ENCODE results near the gene CEP170.

Gene CEP170

DNA sequence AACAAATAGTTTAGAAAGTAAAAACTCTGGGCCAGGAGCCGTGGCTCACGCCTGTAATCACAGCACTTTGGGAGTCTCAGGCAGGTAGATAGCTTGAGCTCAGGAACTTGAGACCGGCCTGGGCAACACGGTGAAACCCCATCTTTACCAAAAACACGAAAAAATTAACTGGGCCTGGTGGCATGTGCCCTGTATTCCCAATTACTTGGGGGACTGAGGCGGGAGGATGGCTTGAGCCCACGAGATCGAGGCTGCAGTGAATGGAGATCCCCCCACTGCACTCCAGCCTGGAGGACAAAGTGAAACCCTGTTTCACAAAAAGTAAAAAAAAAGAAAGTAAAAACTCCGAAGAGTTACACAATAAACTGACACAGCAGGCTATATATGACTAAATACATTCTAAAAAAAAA is 10.6 kb downstream of the CEP170 start:
- no peak overlapping the region for H3K27ac Mint-ChIP-seq
- no peak for DNase-seq

GRCh38 chr1:243236604-243237252 is 18.4 kb downstream of the CEP170 start:
- H3K27me3 Mint-ChIP-seq (ENCODE audit: low read depth, poor library complexity): peaks cover 4% of the 10 kb centered on the region
- no peak overlapping the region for H3K4me3 Mint-ChIP-seq
- DNase-seq: no peak
- H3K9me3 Mint-ChIP-seq: peaks cover 88% of the 10 kb centered on the region
- H3K36me3 Mint-ChIP-seq (ENCODE audit: low read depth): peaks cover 94% of the 10 kb centered on the region
- no peaks in the 10 kb centered on the region for H3K4me1 Mint-ChIP-seq
- TF ChIP-seq, protein P1, sequence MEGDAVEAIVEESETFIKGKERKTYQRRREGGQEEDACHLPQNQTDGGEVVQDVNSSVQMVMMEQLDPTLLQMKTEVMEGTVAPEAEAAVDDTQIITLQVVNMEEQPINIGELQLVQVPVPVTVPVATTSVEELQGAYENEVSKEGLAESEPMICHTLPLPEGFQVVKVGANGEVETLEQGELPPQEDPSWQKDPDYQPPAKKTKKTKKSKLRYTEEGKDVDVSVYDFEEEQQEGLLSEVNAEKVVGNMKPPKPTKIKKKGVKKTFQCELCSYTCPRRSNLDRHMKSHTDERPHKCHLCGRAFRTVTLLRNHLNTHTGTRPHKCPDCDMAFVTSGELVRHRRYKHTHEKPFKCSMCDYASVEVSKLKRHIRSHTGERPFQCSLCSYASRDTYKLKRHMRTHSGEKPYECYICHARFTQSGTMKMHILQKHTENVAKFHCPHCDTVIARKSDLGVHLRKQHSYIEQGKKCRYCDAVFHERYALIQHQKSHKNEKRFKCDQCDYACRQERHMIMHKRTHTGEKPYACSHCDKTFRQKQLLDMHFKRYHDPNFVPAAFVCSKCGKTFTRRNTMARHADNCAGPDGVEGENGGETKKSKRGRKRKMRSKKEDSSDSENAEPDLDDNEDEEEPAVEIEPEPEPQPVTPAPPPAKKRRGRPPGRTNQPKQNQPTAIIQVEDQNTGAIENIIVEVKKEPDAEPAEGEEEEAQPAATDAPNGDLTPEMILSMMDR (IDR thresholded peaks at IDR 0.05): no peak
- no peak overlapping the region for H3K27ac Mint-ChIP-seq

More for the DNA sequence above, 10.6 kb downstream of the CEP170 start:
- H3K4me1 Mint-ChIP-seq: no peaks in the 10 kb centered on the region
- H3K9me3 Mint-ChIP-seq: peaks cover 92% of the 10 kb centered on the region
- TF ChIP-seq, protein P1 (IDR thresholded peaks at IDR 0.05): no peak
- no peak overlapping the region for H3K4me3 Mint-ChIP-seq
- H3K27me3 Mint-ChIP-seq (ENCODE audit: low read depth, poor library complexity): peaks cover 4% of the 10 kb centered on the region
- peaks cover 96% of the 10 kb centered on the region for H3K36me3 Mint-ChIP-seq (ENCODE audit: low read depth)

DNA sequence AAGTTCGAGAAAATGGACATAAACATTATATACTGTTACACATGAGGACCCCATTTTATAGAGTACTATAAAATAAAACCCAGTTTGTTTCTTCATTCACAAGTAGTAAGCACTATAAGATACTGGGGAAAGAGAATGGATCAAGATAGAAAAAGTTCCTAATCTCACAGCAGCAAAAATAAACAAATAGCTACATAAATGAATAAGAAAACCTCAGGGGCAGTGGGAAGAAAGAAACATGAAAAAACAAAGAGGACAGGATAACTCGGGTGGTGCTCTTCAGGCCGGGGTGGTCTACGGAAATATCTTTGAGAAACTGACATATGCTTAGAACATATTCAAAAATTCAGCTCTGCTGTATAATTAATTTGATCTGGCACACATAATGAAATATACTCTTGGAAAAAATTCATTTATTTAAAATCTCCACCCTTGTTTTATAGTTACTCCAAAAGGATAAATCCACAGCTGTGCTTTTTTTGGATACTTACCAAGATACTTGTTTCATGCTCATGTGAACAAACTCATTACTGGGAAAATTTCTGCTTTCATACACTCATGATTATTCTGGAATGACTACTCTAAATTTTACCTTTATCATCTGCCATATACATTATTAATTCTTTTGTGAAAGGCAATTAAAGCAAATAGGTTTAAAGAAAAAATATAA is 20.0 kb downstream of the CEP170 start:
- TF ChIP-seq, protein P1 (IDR thresholded peaks at IDR 0.05): no peak
- Mint-ChIP-seq H3K27me3 (ENCODE audit: low read depth, poor library complexity) (no peaks in the 10 kb centered on the region), H3K9me3 (peaks cover 88% of the 10 kb centered on the region), H3K4me1 (no peaks in the 10 kb centered on the region), H3K36me3 (ENCODE audit: low read depth) (peaks cover 94% of the 10 kb centered on the region), H3K4me3 (no peak overlapping the region), H3K27ac (no peak overlapping the region)
- DNase-seq: no peak

DNA sequence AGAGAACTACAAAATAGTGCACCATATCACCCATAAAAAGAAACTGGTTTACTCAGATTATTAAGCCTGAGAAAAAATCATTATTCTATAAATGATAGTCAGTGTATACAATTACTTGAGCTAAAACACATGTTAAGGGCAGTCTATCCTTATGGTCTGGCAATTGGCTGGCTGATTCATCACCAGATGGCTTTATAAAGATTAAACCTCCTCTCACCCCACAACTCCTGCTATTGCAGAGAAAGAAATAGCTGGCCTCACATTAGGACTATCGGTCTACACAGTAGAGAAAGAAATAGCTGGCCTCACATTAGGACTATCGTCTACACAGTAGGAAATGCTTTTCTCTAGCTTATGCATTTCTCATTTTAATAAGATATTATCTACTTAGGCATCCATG is 21.2 kb downstream of the CEP170 start:
- TF ChIP-seq, protein P1 (IDR thresholded peaks at IDR 0.05): no peak
- H3K27me3 Mint-ChIP-seq (ENCODE audit: low read depth, poor library complexity): no peaks in the 10 kb centered on the region
- no peak for DNase-seq
- H3K4me3 Mint-ChIP-seq: no peak overlapping the region
- peaks cover 94% of the 10 kb centered on the region for H3K36me3 Mint-ChIP-seq (ENCODE audit: low read depth)
- H3K4me1 Mint-ChIP-seq: no peaks in the 10 kb centered on the region
- H3K9me3 Mint-ChIP-seq: peaks cover 89% of the 10 kb centered on the region
- no peak overlapping the region for H3K27ac Mint-ChIP-seq

- Mint-ChIP-seq H3K27ac (no peak overlapping the region), H3K9me3 (peaks cover 83% of the 10 kb centered on the region), H3K4me1 (no peaks in the 10 kb centered on the region), H3K27me3 (ENCODE audit: low read depth, poor library complexity) (no peaks in the 10 kb centered on the region), H3K36me3 (ENCODE audit: low read depth) (peaks cover 92% of the 10 kb centered on the region), H3K4me3 (no peak overlapping the region)
- TF ChIP-seq, protein P1 (IDR thresholded peaks at IDR 0.05): no peak
- DNase-seq: no peak
Measured at GRCh38 chr1:243230914-243231313, 24.2 kb downstream of the CEP170 start.

DNA sequence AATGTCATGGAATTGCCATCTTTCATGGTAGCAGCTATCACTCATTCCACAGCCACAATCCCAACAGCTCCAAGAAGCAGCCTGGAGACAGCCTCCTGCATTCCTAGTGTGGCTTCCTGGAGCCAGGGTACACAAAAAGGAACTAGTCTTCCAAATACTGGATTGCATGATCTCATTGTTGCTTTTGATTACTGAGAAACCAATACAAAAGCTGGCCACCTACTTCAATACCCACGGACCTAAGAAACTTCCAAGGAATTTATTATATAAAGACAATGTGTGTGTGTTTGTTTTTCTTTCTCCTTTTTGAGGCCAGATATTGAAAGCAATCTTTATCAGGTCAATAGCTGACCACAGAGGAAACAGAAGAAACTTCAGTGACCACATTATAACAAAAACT is 25.6 kb downstream of the CEP170 start:
- Mint-ChIP-seq H3K36me3 (ENCODE audit: low read depth) (peaks cover 87% of the 10 kb centered on the region), H3K4me3 (no peak overlapping the region), H3K9me3 (peaks cover 71% of the 10 kb centered on the region), H3K27ac (no peak overlapping the region), H3K4me1 (no peaks in the 10 kb centered on the region), H3K27me3 (ENCODE audit: low read depth, poor library complexity) (no peaks in the 10 kb centered on the region)
- TF ChIP-seq, protein P1 (IDR thresholded peaks at IDR 0.05): no peak
- no peak for DNase-seq

Measured in nephron progenitor cell (in vitro differentiated cells).